K562 treated with DMSO at 1 percent for 48 hours (cell line): ENCODE measurements around the gene DSG4. TPM values are rescaled to one million over a fixed set of nuclear protein-coding genes. Genes with fewer than 3 reads are reported as not detected.

Source experiments
- total RNA-seq: library from RNA; unstranded; fragments of 300-600 nt; gene quantifications from 2 replicates; pipeline ENCODE4 v1.2.3, GENCODE V29; 2022; ENCODE audit warnings: low replicate concordance; ENCODE audit errors: extremely low read depth

The DSG4 gene, protein sequence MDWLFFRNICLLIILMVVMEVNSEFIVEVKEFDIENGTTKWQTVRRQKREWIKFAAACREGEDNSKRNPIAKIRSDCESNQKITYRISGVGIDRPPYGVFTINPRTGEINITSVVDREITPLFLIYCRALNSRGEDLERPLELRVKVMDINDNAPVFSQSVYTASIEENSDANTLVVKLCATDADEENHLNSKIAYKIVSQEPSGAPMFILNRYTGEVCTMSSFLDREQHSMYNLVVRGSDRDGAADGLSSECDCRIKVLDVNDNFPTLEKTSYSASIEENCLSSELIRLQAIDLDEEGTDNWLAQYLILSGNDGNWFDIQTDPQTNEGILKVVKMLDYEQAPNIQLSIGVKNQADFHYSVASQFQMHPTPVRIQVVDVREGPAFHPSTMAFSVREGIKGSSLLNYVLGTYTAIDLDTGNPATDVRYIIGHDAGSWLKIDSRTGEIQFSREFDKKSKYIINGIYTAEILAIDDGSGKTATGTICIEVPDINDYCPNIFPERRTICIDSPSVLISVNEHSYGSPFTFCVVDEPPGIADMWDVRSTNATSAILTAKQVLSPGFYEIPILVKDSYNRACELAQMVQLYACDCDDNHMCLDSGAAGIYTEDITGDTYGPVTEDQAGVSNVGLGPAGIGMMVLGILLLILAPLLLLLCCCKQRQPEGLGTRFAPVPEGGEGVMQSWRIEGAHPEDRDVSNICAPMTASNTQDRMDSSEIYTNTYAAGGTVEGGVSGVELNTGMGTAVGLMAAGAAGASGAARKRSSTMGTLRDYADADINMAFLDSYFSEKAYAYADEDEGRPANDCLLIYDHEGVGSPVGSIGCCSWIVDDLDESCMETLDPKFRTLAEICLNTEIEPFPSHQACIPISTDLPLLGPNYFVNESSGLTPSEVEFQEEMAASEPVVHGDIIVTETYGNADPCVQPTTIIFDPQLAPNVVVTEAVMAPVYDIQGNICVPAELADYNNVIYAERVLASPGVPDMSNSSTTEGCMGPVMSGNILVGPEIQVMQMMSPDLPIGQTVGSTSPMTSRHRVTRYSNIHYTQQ
- not detected in 2 replicates for total RNA-seq

DNA sequence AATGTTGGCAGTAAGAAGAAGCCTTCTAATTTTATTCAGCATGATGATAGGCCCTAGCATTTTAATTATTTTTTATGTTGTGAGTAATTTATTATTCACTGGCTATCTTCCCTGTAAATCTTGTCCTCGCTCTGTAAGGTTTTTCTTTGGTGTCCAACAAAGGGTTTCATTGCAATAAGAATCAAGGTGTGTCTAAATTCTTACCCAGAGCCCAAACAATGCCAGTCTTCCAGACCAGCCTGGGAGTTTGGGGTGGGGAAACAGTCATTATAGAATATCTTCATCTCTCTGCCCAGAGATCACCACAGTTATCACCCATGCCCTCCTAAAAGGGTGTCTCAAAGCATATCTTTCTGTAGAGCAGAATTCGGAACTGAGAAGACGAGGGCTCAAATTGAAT is at the start of gene DSG4:
DSG4 (plus strand) TSS at position 301 of the 400 bp plus-strand sequence. CDS start 135 bp downstream, outside the sequence.

DNA sequence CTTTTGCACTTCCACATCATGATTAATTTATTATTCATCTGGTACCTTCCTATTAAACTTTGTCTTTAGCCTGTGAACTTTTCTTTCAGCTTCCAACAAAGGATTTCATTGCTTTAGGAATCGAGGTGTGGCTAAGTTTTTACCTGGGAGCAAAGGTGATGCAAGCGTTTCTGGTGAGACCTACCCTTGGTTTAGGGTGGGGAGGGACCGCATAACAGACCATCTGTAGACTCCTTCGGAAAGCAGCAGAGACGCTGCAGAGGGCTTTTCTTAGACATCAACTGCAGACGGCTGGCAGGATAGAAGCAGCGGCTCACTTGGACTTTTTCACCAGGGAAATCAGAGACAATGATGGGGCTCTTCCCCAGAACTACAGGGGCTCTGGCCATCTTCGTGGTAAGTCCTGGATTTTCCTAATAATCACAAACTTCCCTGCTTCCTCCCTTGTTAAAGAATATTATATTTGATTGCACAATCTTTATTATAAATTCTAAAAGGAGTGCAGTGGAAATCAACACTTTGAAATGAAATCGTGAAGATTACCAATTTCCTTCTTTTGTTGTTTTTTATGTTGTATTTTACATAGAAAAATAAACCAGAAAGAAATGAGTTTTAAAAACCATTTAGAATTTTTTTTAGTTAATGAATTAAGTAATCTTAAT is 71.1 kb downstream of the DSG4 start, which contains the start of gene DSG3:
DSG3 (plus strand) TSS at position 212 of the 662 bp plus-strand sequence; CDS start at position 349, 137 bp downstream.

Other genes starting within 250 kb of the DSG4 start
- not detected in 2 replicates for gene DSC1, start 213.9 kb upstream of the DSG4 start, total RNA-seq
- not detected in 2 replicates for gene DSG1, start 58.6 kb upstream of the DSG4 start, total RNA-seq
- gene DSG3, start 71.0 kb downstream of the DSG4 start, total RNA-seq, result not detected in 2 replicates
- not detected in 2 replicates for gene DSG2, start 121.4 kb downstream of the DSG4 start, total RNA-seq
- not detected in 2 replicates for gene TTR, start 215.1 kb downstream of the DSG4 start, total RNA-seq